H1 (cell line): ENCODE data around the gene DNAJC7.

Source experiments
- ATF3 ChIP-seq: IDR thresholded peaks from 2 replicates; pipeline ENCODE4 v1.6.1; 2011; ENCODE audit warnings: low read depth, mild to moderate bottlenecking, low read length; ENCODE audit not compliant: insufficient read depth
- CTCF ChIP-seq, 3 experiments: IDR thresholded peaks; 1 replicate in 2 of 3; 2 replicates in 1 of 3; pipeline versions ENCODE4 v1.5.1 to v1.6.1; 2011; ENCODE audit warnings: low read length in 3 of 3, mild to moderate bottlenecking in 3 of 3, inconsistent platforms in 2 of 3, low read depth in 1 of 3, moderate library complexity in 1 of 3; ENCODE audit not compliant: insufficient read depth in 1 of 3; ENCODE audit errors: control extremely low read depth in 1 of 3
- JUN ChIP-seq: IDR thresholded peaks from 2 replicates; pipeline ENCODE4 v1.6.1; 2011; ENCODE audit warnings: low read depth, mild to moderate bottlenecking, improper control_type of control experiment, low read length
- KDM4A ChIP-seq: IDR thresholded peaks from one replicate; pipeline ENCODE4 v1.7.1; 2012; ENCODE audit warnings: low read depth, mild to moderate bottlenecking, moderate library complexity, low read length, inconsistent platforms; ENCODE audit not compliant: severe bottlenecking
- POLR2A ChIP-seq, 2 experiments: IDR thresholded peaks; 1 replicate in 1 of 2; 2 replicates in 1 of 2; pipeline ENCODE4 v1.6.1; 2011; ENCODE audit warnings: low read depth in 2 of 2, low read length in 2 of 2, mild to moderate bottlenecking in 2 of 2; ENCODE audit errors: control extremely low read depth in 1 of 2
- TAF1 ChIP-seq: IDR thresholded peaks from 2 replicates; pipeline ENCODE4 v1.6.1; 2011; ENCODE audit warnings: mild to moderate bottlenecking, low read depth, low read length

DNA sequence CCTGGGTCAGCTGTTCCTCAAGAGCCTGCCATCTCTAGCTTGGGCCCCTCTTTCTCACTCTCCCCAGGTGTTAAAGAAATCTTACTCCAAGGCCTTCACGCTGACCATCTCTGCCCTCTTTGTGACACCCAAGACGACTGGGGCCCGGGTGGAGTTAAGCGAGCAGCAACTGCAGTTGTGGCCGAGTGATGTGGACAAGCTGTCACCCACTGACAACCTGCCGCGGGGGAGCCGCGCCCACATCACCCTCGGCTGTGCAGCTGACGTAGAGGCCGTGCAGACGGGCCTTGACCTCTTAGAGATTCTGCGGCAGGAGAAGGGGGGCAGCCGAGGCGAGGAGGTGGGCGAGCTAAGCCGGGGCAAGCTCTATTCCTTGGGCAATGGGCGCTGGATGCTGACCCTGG, 43.8 kb downstream of the DNAJC7 start:
- TF ChIP-seq CTCF (IDR thresholded peaks at IDR 0.05; ENCODE audit: control extremely low read depth in 1 of 3, insufficient read depth in 1 of 3, low read depth in 1 of 3, low read length in 3 of 3) = no peak
- no peak for TF ChIP-seq JUN
- TF ChIP-seq KDM4A = no peak
- TF ChIP-seq TAF1 = no peak
- no peak for TF ChIP-seq ATF3
- TF ChIP-seq POLR2A (IDR thresholded peaks at IDR 0.05; ENCODE audit: control extremely low read depth in 1 of 2, low read depth in 2 of 2, low read length in 2 of 2) = 0 out of 3 replicates have a peak, but pooled peaks of 1 of the 2 experiments have one; percentile 7
